Keratinocyte (primary cell): Measurements from ENCODE around the gene JAG2.

Experiments used
- CTCF ChIP-seq, 3 experiments: IDR thresholded peaks in 1 of 3; conservative IDR thresholded peaks in 1 of 3; optimal IDR thresholded peaks in 1 of 3; 2 replicates in 2 of 3; 3 replicates in 1 of 3; pipeline versions ENCODE3 to v1.5.1; 2011; ENCODE audit warnings: low read length in 3 of 3, mild to moderate bottlenecking in 3 of 3, moderate library complexity in 2 of 3, control low read depth in 1 of 3, inconsistent platforms in 1 of 3; ENCODE audit not compliant: insufficient read depth in 2 of 3; ENCODE audit errors: extremely low read depth in 1 of 3
- EZH2 ChIP-seq: IDR thresholded peaks from one replicate; pipeline ENCODE4 v1.6.1; 2012; ENCODE audit warnings: inconsistent platforms, mild to moderate bottlenecking, low read length, moderate library complexity

GRCh38 chr14:105165761-105166485 is 2.7 kb downstream of the JAG2 start:
- TF ChIP-seq CTCF (optimal IDR thresholded peaks at IDR 0.05 in 1 of 3, IDR thresholded peaks at IDR 0.05 in 1 of 3, conservative IDR thresholded peaks at IDR 0.05 in 1 of 3; ENCODE audit: extremely low read depth in 1 of 3, insufficient read depth in 2 of 3, low read length in 3 of 3), result peak in 1 of 3 experiments; percentile 18
- TF ChIP-seq EZH2, result no peak
